CD4-positive, alpha-beta T cell treated with Interleukin-6 for 4 hours (primary cell): ENCODE measurements around the gene TRAP1.

ENCODE experiments used
- DNase-seq: peaks from one replicate; pipeline ENCODE4 v3.0.0-alpha.2; 2020; ENCODE audit warnings: mixed read lengths

Gene TRAP1

DNA sequence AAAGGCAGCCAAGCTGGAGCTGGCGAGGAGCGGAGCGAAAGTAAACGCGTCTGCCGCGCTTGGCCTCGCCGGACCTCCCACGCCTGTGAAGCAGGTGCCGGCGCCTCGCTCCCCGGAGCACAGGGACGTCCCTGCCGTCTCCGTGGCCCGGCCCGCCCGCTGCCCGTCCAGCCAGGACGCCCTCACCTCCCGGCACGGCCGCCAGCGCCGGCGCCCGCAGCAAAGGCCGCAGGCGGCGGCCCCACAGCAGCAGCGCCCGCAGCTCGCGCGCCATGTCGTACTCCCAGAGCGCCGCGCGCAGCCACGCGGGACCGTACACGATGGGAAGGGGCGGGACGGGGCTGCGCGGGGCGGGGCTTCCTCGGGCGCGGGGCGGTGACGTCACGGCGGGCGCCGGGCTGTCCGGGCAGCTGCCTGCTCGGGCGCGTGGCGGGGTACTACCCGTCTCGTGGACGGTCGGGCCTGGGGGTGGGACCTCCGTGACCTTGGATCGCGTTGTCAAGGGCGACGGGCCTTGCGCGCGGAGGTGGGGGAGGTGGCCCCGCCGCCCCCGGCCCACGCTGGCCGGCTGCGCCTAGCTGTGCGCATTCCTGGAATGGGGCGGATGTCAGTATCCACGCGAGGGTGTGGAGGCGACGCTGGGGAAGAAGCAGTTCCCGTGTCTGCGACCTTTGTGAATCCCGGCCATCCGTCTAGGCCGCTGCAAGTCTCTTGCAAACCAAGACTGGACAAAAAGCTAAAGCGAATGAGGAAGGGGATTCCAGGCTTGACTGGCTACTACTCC, at the start of gene TRAP1:
Gene TRAP1, minus strand, starts transcription at position 290 of the 784 bp plus-strand sequence. Its CDS starts 16 bp downstream, at position 274.
- DNase-seq, result peak; percentile 92

DNA sequence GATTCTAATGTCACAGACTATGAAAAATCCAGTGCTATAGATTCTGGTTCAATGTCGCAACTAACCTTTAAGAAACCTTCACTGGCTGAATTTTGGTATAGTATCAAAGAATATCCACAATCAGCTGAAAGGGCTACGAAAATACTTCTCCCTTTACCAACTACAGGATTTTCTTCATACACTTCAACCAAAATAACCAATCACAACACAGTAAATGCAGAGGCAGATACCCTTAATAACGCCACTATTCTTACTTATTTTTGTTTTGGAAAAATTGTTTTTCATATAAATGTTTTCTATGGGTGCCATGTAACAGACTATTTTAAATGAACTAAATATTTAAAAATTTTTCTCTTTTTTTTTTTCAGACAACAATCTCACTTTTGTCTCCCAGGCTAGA, 48.9 kb upstream of the TRAP1 start:
- DNase-seq, result no peak

DNA sequence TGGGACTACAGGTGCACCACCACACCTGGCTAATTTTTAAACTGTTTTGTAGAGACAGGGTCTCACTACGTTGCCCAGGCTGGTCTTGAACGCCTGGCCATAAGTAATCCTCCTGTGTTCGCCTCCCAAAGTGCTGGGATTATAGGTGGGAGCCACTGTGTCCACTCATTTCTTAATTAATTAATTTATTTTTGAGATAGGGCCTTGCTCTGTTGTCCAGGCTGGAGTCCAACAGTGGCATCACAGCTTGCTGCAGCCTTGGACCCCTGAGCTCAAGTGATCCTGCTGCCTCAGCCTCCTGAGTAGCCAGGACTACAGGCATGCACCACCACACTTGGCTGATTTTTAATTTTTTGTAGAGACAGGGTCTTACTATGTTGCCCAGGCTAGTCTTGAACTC, 47.1 kb upstream of the TRAP1 start:
- DNase-seq, result no peak

DNA sequence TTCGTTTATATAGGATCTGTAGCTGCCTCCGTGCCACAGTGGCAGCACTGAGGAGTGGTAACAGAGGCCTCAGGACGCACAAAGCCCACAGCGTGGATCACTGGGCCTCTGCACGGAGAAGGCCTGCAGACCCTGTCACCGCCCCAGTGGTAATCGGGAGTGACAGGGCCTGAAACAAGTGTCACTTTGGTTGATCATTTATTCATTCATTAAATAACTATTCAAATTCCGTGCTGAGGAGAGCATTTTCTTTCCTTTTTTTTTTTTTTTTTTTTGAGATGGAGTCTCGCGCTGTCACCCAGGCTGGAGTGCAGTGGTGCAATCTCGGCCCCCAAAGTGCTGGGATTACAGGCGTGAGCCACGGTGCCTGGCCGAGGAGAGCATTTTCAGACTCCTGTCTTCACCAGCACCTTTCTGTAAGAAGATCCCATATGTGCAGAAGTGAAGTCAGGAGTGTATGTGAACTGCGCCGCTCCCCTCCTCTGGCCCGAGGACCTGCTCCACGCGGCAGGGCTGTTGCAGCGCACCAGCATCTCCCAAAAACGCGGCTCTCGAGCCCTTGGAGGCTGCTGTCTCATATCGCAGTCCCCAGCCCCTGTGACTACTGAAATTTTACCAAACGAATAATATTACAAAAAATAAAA, 44.9 kb upstream of the TRAP1 start:
- DNase-seq, result no peak

DNA sequence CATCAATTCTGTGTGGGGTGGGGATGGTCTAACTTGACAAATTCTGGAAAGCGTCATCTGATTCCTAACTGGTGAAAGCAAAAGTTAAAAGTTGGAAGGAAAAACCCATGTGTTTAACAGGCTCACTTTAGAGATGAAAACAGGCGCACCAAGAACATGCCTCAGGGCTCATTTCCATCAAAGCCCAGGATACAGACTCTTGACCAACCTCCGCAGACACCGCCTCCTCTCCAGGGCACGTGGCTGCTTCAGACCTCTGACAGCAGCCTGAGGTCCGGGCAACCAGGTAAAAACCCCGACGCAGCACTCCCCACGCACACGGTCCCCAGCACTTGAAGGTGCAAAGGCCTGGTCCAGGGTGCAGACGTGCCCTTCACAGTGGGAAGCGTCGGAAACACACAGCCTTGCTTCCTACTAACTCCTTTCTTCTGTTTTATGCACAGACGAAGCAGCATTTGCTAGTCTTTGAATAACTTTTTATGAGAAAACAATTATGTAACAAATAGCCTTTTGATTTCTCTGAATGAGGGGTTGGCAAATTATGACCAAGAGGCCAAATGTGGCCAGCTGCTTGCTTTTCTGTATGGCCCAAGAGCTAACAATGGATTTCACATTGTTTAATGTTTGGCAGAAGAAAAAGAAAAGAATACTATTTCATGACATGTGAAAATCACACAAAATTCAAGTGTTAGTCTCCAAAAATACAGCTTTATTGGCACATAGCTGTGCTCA, 44.2 kb upstream of the TRAP1 start:
- no peak for DNase-seq

GRCh38 chr16:3760518-3760917, 43.2 kb upstream of the TRAP1 start:
- no peak for DNase-seq

DNA sequence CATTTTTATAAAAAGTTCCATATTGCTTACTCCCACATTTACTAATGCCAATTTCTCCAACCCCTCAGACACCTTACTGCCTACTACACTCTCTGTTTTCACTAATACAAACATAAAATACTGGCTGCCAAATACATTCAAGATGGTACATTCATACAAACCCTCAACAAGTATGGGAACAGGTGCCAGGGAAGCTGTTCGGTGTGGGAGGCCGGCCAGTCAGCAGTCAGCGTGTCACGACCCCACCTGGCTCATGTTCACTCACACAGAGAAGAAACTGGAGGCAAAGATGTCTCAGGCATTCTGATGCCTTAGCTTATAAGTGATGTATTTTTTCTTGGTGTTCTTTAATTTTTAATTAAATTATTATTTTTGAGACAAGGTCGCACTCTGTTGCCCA, 42.4 kb upstream of the TRAP1 start:
- no peak for DNase-seq

GRCh38 chr16:3756113-3756512, 38.8 kb upstream of the TRAP1 start:
- DNase-seq, result no peak

DNA sequence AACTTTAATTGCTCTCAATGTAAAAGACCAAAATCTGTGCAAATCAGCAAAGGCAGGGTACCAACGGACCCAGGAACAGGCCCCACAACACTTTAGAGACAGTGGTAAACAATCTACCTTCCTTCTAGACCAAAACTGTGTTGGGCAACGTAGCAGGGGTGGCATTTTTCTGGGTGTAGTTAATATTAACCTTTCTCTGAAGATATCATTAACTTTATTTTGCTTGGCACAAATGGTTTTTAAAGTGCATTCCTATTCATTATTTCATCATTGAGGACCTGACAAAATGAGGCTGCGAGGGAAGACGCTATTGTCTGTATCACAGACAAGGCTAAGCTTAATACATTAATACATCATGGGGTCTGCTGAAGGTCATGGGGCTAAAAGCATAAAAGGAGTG, 37.9 kb upstream of the TRAP1 start:
- no peak for DNase-seq

GRCh38 chr16:3754772-3755171, 37.4 kb upstream of the TRAP1 start:
- no peak for DNase-seq

- DNase-seq, result no peak
Measured at GRCh38 chr16:3754081-3754703, 36.9 kb upstream of the TRAP1 start.

DNA sequence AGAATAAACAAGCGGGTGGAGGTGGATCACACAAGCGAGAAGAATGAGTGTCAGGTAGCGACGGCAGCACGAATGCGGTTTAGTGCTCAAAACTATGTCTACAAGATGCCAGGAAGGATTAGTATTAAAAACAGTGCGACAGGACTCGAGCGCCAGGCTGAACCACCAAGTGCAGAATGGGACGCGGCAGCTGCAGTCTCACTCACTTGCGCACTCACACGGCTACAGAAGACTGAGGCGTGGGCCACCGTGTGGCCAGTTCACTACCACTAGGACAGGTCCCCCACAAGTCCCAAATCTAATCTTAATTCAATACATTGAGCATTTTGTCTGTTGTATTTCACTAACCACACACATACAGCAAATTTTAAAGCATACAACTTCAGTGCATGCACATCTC, 35.7 kb upstream of the TRAP1 start:
- no peak for DNase-seq

- DNase-seq, result no peak
Measured at GRCh38 chr16:3751878-3752277, 34.6 kb upstream of the TRAP1 start.

DNA sequence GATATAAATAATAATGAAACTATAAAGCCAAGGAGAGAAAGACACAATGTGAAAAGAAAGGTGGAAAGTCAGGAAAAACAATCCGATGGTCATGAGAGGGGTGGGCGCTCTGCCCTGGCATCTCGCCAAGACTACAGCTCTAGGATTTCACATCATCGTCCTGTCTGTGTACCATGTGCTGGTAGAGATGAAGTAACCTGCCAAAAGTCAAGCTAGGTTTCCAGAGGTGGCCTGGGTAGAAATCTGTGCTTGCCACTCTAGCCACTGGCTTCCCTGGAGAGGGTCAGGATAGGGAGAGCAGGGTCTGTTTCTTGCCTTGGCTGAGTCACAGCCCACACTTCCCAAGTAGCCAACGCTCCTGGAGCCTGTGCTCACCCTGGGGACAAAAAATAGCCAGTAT, 31.0 kb upstream of the TRAP1 start:
- DNase-seq, result no peak

DNA sequence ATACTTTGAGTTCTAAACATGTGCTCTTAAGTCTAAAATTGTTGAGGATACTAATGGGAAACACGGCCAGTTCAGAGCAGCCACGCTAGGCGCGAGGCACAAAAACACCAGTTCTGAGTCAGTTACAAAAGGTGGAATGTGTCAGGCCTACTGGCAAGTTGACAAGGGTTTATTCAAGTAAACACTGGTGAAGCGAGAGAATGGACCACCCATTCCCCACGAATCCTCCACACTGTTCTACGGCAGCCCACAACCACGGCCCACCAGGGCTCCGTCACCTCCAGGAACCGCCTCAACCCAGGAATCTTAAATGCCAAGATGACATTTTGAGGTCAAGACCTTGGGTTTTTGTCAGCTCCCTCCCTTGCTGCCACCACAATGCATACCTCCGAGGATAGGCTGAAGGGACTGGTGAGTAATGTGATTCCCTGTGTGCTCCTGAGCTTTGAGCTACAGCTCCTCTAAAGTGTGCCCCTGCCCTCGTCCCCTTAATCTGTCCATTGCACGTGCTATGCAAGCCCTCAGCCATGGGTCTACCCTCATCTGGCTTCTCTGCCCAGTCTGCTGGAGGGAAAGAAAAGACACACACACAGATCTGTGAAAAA, 28.5 kb upstream of the TRAP1 start:
- no peak for DNase-seq

GRCh38 chr16:3744018-3744417, 26.7 kb upstream of the TRAP1 start:
- DNase-seq, result no peak

DNA sequence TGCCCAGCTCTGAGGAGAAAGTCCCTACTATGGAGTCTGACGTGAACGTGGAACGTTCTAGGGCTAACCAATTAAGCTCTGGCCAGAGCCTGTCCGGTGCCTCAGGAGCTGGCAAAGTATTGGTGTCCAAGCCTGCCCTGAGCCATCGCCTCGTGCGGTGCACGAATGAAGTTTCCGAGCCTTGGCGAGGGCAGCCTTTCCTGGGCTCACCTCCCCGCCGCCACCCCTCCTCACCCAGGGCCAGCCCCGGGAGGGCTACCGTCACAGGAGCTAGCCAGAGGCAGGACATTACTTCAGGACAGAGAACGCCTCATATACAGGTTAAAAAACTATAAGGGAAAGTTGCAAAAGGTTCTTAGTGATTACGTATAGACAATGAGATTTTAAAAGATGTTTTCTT, 23.6 kb upstream of the TRAP1 start:
- DNase-seq, result no peak

GRCh38 chr16:3740186-3740585, 22.9 kb upstream of the TRAP1 start:
- DNase-seq, result no peak

DNA sequence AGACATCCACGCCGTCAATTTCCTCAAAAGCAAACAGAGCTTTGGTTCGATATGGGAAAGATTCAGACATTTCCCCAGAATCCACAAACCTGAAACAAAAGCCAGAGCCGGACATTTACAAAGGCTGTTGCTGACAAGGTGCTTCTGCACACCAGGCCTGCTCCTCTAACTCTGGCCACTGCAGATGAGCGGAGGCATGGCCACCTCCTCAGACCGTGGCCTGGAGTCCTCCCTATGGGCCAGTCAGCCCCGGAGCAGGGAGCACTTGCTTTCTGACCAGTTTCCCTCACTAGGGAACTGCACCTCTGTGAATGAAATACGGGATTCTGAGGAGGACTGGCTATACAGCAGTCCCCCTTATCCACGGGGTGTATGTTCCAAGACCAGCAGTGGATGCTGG, 22.3 kb upstream of the TRAP1 start:
- DNase-seq, result no peak

- DNase-seq, result no peak
Measured at GRCh38 chr16:3738541-3738940, 21.2 kb upstream of the TRAP1 start.

- DNase-seq, result no peak
Measured at GRCh38 chr16:3738128-3738527, 20.8 kb upstream of the TRAP1 start.

DNA sequence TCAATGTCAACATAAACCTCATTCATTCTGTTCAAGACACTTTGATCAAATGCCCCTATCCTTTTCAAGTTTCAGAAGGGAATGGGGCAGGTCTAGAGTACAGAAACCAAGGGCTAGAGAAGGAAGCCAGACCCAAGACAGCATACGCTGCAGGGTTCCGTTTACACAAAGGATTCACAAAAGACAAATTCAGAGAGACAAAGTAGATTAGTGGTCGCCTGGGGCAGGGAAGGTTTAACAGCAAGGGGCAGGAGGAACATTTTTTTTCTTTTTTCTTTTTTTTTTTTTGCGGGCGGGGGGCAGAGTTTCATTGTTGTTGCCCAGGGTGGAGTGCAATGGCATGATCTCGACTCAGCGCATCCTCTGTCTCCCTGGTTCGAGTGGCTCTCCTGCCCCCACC, 19.9 kb upstream of the TRAP1 start:
- no peak for DNase-seq

DNA sequence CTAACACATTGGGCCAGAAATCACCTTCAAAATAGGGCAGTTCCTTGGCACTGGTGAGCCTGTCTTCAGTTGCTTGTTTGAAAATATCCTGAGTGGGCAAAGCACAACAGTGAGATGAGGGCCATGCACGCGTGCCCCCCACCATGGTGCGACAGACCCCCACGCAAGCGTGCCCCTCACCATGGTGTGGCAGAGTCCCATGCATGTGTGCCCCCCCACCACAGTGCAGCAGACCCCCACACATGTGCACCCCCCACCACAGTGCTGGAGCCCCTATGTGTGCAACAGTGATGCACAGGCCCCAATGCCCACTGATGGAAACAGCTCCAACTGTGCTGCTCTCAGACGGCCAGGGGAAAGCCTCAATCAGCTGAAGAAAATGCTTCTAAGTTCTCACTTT, 18.8 kb upstream of the TRAP1 start:
- DNase-seq, result no peak
